ENCODE measurements around the gene FAM20A. TPM values are rescaled to one million over a fixed set of nuclear protein-coding genes. Genes with fewer than 3 reads are reported as not detected.

The FAM20A gene
- total RNA-seq, 1 donor from 2014 or later = 0.14 TPM

GRCh38 chr17:68608515-68609130 is 7.5 kb upstream of the FAM20A start:
- Mint-ChIP-seq H3K4me1 (ENCODE audit: low read depth, unreplicated experiment) (no peaks in the 10 kb centered on the region), H3K36me3 (ENCODE audit: low read depth, unreplicated experiment) (no peaks in the 10 kb centered on the region), H3K9me3 (ENCODE audit: unreplicated experiment) (peaks cover 3% of the 10 kb centered on the region), H3K4me3 (ENCODE audit: unreplicated experiment) (no peak overlapping the region), H3K27me3 (ENCODE audit: low read depth, unreplicated experiment) (peaks cover 9% of the 10 kb centered on the region), H3K27ac (ENCODE audit: unreplicated experiment) (no peak overlapping the region)
- Histone ChIP-seq H3K4me3 (ENCODE audit: insufficient read depth, low read depth, low read length) (no peak overlapping the region), H2AFZ (ENCODE audit: low read depth, low read length) (no peak overlapping the region), H3K36me3 (ENCODE audit: insufficient read depth, low read length) (no peaks in the 10 kb centered on the region), H3K4me2 (ENCODE audit: low read length) (no peak overlapping the region), H4K20me1 (ENCODE audit: insufficient read depth, low read length) (no peaks in the 10 kb centered on the region), H3K4me1 (ENCODE audit: insufficient read depth, low read length) (no peaks in the 10 kb centered on the region), H3K9ac (ENCODE audit: low read length) (no peak overlapping the region), H3K79me2 (ENCODE audit: insufficient read depth, low read length) (no peaks in the 10 kb centered on the region), H3K27me3 (ENCODE audit: insufficient read depth, low read length) (peaks cover under 1% of the 10 kb centered on the region), H3K9me3 (ENCODE audit: insufficient read depth, low read depth, low read length) (no peaks in the 10 kb centered on the region), H3K27ac (ENCODE audit: low read depth, low read length) (no peak overlapping the region)
- DNase-seq (ENCODE audit: low read depth) (no peak), FAIRE-seq (no peak)
- TF ChIP-seq CTCF (IDR thresholded peaks at IDR 0.05; ENCODE audit: insufficient read depth, low read depth, low read length) (no peak), EZH2 (IDR thresholded peaks at IDR 0.05; ENCODE audit: insufficient read depth, low read length) (no peak)

GRCh38 chr17:68606451-68607307 is 5.5 kb upstream of the FAM20A start:
- no peaks in the 10 kb centered on the region for H3K79me2 ChIP-seq (ENCODE audit: insufficient read depth, low read length)
- peaks cover 18% of the 10 kb centered on the region for H3K27me3 ChIP-seq (ENCODE audit: insufficient read depth, low read length)
- H3K36me3 Mint-ChIP-seq (ENCODE audit: low read depth, unreplicated experiment) = no peaks in the 10 kb centered on the region
- H3K9me3 Mint-ChIP-seq (ENCODE audit: unreplicated experiment) = peaks cover 3% of the 10 kb centered on the region
- H2AFZ ChIP-seq (ENCODE audit: low read depth, low read length) = no peak overlapping the region
- no peak overlapping the region for H3K4me3 Mint-ChIP-seq (ENCODE audit: unreplicated experiment)
- H3K27ac Mint-ChIP-seq (ENCODE audit: unreplicated experiment) = no peak overlapping the region
- FAIRE-seq = no peak
- H3K4me1 Mint-ChIP-seq (ENCODE audit: low read depth, unreplicated experiment) = no peaks in the 10 kb centered on the region
- no peak for DNase-seq (ENCODE audit: low read depth)
- H3K4me2 ChIP-seq (ENCODE audit: low read length) = no peak overlapping the region
- no peak overlapping the region for H3K27ac ChIP-seq (ENCODE audit: low read depth, low read length)
- H3K4me3 ChIP-seq (ENCODE audit: insufficient read depth, low read depth, low read length) = no peak overlapping the region
- H3K36me3 ChIP-seq (ENCODE audit: insufficient read depth, low read length) = no peaks in the 10 kb centered on the region
- no peaks in the 10 kb centered on the region for H3K9me3 ChIP-seq (ENCODE audit: insufficient read depth, low read depth, low read length)
- no peaks in the 10 kb centered on the region for H3K4me1 ChIP-seq (ENCODE audit: insufficient read depth, low read length)
- H4K20me1 ChIP-seq (ENCODE audit: insufficient read depth, low read length) = no peaks in the 10 kb centered on the region
- no peak overlapping the region for H3K9ac ChIP-seq (ENCODE audit: low read length)
- peaks cover 24% of the 10 kb centered on the region for H3K27me3 Mint-ChIP-seq (ENCODE audit: low read depth, unreplicated experiment)
- no peak for TF ChIP-seq EZH2 (IDR thresholded peaks at IDR 0.05; ENCODE audit: insufficient read depth, low read length)
- TF ChIP-seq CTCF (IDR thresholded peaks at IDR 0.05; ENCODE audit: insufficient read depth, low read depth, low read length) = no peak

- DNase-seq (ENCODE audit: low read depth) = no peak
- H3K4me3 Mint-ChIP-seq (ENCODE audit: unreplicated experiment) = no peak overlapping the region
- no peaks in the 10 kb centered on the region for H3K4me1 Mint-ChIP-seq (ENCODE audit: low read depth, unreplicated experiment)
- peaks cover 3% of the 10 kb centered on the region for H3K9me3 Mint-ChIP-seq (ENCODE audit: unreplicated experiment)
- no peaks in the 10 kb centered on the region for H3K4me1 ChIP-seq (ENCODE audit: insufficient read depth, low read length)
- TF ChIP-seq CTCF (IDR thresholded peaks at IDR 0.05; ENCODE audit: insufficient read depth, low read depth, low read length) (no peak), EZH2 (IDR thresholded peaks at IDR 0.05; ENCODE audit: insufficient read depth, low read length) (no peak)
- peaks cover 20% of the 10 kb centered on the region for H3K27me3 ChIP-seq (ENCODE audit: insufficient read depth, low read length)
- H3K9ac ChIP-seq (ENCODE audit: low read length) = no peak overlapping the region
- H3K27me3 Mint-ChIP-seq (ENCODE audit: low read depth, unreplicated experiment) = peaks cover 27% of the 10 kb centered on the region
- H3K27ac Mint-ChIP-seq (ENCODE audit: unreplicated experiment) = no peak overlapping the region
- no peaks in the 10 kb centered on the region for H3K36me3 ChIP-seq (ENCODE audit: insufficient read depth, low read length)
- no peak overlapping the region for H3K4me2 ChIP-seq (ENCODE audit: low read length)
- no peak for FAIRE-seq
- H3K36me3 Mint-ChIP-seq (ENCODE audit: low read depth, unreplicated experiment) = no peaks in the 10 kb centered on the region
- H4K20me1 ChIP-seq (ENCODE audit: insufficient read depth, low read length) = no peaks in the 10 kb centered on the region
- H3K9me3 ChIP-seq (ENCODE audit: insufficient read depth, low read depth, low read length) = no peaks in the 10 kb centered on the region
- H3K79me2 ChIP-seq (ENCODE audit: insufficient read depth, low read length) = no peaks in the 10 kb centered on the region
- H2AFZ ChIP-seq (ENCODE audit: low read depth, low read length) = no peak overlapping the region
- no peak overlapping the region for H3K4me3 ChIP-seq (ENCODE audit: insufficient read depth, low read depth, low read length)
- no peak overlapping the region for H3K27ac ChIP-seq (ENCODE audit: low read depth, low read length)
Measured at GRCh38 chr17:68605914-68606313, 4.7 kb upstream of the FAM20A start.
